HL-60 (cell line): ENCODE data around the gene MOAP1.

Experiments used
- DNase-seq, 2 experiments: peaks; one replicate each; pipeline ENCODE4 v3.0.0-alpha.2; 2010 to 2020; ENCODE audit warnings: low read depth in 1 of 2, low spot score in 1 of 2
- H3K27ac ChIP-seq: fragments of 250-450 bp; sonication (Bioruptor Pico); replicated peaks from 2 replicates; pipeline ENCODE4 v1.5.1; 2020; ENCODE audit warnings: mild to moderate bottlenecking, moderate library complexity
- H3K27me3 ChIP-seq: fragments of 250-450 bp; sonication (Bioruptor Pico); 2 replicates; pipeline ENCODE4 v1.5.1; 2021; ENCODE audit warnings: mild to moderate bottlenecking, moderate library complexity; ENCODE audit not compliant: insufficient read depth, poor library complexity, severe bottlenecking
- H3K4me3 ChIP-seq: replicated peaks from 2 replicates; pipeline ENCODE4 v1.5.1; 2011; ENCODE audit warnings: mild to moderate bottlenecking, control low read depth, low read length; ENCODE audit not compliant: insufficient read depth
- GABPA ChIP-seq: IDR thresholded peaks from 2 replicates; pipeline ENCODE4 v1.6.1; 2012; ENCODE audit warnings: low read depth
- POLR2AphosphoS5 ChIP-seq: IDR thresholded peaks from 2 replicates; pipeline ENCODE4 v1.6.1; 2012; ENCODE audit warnings: low read depth
- SPI1 ChIP-seq: IDR thresholded peaks from 2 replicates; pipeline ENCODE4 v1.6.1; 2012; ENCODE audit warnings: low read depth, mild to moderate bottlenecking, borderline replicate concordance
- TF ChIP-seq, protein P1 (sequence below): IDR thresholded peaks from one replicate; pipeline ENCODE4 v1.5.1; 2011; ENCODE audit warnings: low read length, control low read depth, inconsistent platforms; ENCODE audit not compliant: insufficient read depth
- TF ChIP-seq, protein P2 (sequence below): IDR thresholded peaks from 2 replicates; pipeline ENCODE4 v1.6.1; 2012; ENCODE audit warnings: low read depth; ENCODE audit not compliant: insufficient replicate concordance

The MOAP1 gene

DNA sequence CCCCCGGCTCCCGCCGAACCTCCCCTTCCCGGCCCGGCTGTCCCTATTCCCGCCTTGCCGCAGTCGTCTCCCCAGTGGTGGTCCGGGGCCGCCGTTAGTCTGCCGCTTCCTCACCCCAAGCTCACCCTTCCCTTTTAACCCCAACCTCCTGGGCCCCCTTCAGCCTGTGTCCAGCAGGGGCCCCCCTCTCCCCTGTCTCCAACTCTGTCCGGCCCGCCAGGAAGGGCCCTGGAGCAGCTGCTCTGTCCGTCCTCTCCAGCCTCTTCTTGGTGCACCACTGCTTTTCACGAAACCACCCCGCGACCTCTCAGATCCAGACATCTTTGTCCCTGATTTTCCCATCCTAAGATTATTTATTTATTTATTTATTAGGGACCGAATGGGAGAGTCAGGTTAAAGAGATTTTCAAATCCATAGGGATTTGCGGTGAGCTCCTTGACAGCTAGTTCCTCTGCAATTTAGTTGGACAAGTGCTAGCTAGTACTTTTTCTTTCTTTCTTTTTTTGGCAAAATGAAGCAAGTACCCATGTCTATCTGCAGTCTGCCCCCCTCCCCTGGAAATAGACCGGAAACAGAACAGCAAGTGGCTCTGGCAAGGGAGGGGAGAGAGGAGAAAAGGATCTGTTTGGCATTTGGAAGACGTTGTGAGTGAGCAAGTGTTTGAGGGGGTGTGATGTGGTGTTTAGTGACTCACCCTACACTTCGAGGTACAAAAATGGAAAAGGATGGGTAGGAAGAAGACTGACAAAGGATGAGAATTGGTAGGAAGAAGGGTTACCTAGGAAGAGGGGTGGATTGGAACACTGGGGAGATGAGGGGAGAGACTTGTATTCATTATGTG lies 23.0 kb upstream of the MOAP1 start:
- Histone ChIP-seq H3K4me3 (peak overlapping the region; percentile 74), H3K27ac (peak overlapping the region; percentile 78), H3K27me3 (no peaks in the 10 kb centered on the region)
- DNase-seq = peak; percentile 42 to 49
- TF ChIP-seq POLR2AphosphoS5 = no peak
- TF ChIP-seq GABPA = no peak
- TF ChIP-seq, protein P1, sequence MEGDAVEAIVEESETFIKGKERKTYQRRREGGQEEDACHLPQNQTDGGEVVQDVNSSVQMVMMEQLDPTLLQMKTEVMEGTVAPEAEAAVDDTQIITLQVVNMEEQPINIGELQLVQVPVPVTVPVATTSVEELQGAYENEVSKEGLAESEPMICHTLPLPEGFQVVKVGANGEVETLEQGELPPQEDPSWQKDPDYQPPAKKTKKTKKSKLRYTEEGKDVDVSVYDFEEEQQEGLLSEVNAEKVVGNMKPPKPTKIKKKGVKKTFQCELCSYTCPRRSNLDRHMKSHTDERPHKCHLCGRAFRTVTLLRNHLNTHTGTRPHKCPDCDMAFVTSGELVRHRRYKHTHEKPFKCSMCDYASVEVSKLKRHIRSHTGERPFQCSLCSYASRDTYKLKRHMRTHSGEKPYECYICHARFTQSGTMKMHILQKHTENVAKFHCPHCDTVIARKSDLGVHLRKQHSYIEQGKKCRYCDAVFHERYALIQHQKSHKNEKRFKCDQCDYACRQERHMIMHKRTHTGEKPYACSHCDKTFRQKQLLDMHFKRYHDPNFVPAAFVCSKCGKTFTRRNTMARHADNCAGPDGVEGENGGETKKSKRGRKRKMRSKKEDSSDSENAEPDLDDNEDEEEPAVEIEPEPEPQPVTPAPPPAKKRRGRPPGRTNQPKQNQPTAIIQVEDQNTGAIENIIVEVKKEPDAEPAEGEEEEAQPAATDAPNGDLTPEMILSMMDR = no peak
- TF ChIP-seq, protein P2, sequence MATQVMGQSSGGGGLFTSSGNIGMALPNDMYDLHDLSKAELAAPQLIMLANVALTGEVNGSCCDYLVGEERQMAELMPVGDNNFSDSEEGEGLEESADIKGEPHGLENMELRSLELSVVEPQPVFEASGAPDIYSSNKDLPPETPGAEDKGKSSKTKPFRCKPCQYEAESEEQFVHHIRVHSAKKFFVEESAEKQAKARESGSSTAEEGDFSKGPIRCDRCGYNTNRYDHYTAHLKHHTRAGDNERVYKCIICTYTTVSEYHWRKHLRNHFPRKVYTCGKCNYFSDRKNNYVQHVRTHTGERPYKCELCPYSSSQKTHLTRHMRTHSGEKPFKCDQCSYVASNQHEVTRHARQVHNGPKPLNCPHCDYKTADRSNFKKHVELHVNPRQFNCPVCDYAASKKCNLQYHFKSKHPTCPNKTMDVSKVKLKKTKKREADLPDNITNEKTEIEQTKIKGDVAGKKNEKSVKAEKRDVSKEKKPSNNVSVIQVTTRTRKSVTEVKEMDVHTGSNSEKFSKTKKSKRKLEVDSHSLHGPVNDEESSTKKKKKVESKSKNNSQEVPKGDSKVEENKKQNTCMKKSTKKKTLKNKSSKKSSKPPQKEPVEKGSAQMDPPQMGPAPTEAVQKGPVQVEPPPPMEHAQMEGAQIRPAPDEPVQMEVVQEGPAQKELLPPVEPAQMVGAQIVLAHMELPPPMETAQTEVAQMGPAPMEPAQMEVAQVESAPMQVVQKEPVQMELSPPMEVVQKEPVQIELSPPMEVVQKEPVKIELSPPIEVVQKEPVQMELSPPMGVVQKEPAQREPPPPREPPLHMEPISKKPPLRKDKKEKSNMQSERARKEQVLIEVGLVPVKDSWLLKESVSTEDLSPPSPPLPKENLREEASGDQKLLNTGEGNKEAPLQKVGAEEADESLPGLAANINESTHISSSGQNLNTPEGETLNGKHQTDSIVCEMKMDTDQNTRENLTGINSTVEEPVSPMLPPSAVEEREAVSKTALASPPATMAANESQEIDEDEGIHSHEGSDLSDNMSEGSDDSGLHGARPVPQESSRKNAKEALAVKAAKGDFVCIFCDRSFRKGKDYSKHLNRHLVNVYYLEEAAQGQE = no peak
- TF ChIP-seq SPI1 = no peak

DNA sequence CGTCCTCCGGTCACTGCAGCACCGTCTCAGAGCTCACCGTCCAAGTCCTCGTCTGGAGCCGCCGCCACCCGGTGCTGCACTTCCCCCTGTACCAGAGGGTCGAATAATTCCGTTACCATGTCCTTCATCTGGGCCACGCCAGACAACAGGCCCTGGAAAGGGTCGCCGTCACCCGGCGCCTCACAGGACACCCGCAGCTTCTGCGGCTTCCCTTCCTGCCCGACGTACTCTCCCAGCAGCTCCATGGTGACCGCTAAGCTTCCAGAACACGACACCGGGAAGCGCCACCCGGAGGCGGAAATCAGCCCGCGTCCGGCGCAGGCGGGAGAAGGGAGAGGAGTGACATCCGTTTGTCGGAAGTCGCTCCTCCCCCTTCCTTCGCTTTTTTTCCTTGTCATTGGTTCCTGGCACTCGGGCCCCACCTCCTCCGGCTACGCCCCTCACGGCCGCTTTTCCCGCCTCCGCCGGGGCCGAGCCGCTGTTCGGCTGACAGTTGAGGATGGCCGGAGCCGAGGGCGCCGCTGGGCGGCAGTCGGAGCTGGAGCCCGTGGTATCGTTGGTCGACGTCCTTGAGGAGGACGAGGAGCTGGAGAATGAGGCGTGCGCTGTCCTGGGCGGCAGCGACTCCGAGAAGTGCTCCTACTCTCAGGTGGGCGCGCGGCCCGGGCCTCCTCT lies 22.2 kb upstream of the MOAP1 start, which contains the start of the genes GON7 and UBR7:
Gene GON7 (minus strand): TSS at position 273 of the 675 bp plus-strand sequence. CDS start 28 bp downstream, at position 245.
Gene UBR7 (plus strand): TSS at position 464 of the 675 bp plus-strand sequence. CDS start 36 bp downstream, at position 500.
- Histone ChIP-seq H3K4me3 (peak within 1 kb of the TSS; percentile 74), H3K27ac (peak within 1 kb of the TSS; percentile 78), H3K27me3 (no peaks in the 10 kb centered on the region)
- peak; percentile 94 to 99 for DNase-seq
- TF ChIP-seq POLR2AphosphoS5 (peak; percentile 78), SPI1 (peak; percentile 40; the same call in 1 of the 2 replicates), GABPA (peak; percentile 91)
- TF ChIP-seq, protein P2 = peak; percentile 37
- TF ChIP-seq, protein P1 = no peak

- no peak overlapping the region for H3K4me3 ChIP-seq
- H3K27ac ChIP-seq = no peak overlapping the region
- no peak for TF ChIP-seq GABPA
- TF ChIP-seq POLR2AphosphoS5 = no peak
- TF ChIP-seq, protein P2 = no peak
- TF ChIP-seq SPI1 = no peak
- TF ChIP-seq, protein P1 = no peak
- DNase-seq = no peak
- H3K27me3 ChIP-seq = no peaks in the 10 kb centered on the region
Observed at GRCh38 chr14:93201155-93201704, 16.5 kb upstream of the MOAP1 start.
